Gastrocnemius medialis (tissue), 4 donors: ENCODE data around the gene NIPBL. TPM values are rescaled to one million over a fixed set of nuclear protein-coding genes. Genes with fewer than 3 reads are reported as not detected.

Experiments
- ATAC-seq, 2 donors: fragments of 150-250 bp; one replicate each; pipeline ENCODE4 v1.9.1; 2016
- DNase-seq, 2 donors: peaks; one replicate each; pipeline ENCODE4 v3.0.0-alpha.2; 2019
- H3K27ac ChIP-seq, 4 donors: fragments of 200-600 bp; sonication (generic); 1 replicate in 1 of 4; 2 replicates in 3 of 4; pipeline ENCODE4 v1.5.1; 2016 to 2018; ENCODE audit warnings: mild to moderate bottlenecking in 2 of 4, moderate library complexity in 1 of 4
- H3K27me3 ChIP-seq, 3 donors: fragments of 200-600 bp; sonication (generic) in 2 of 3; 1 replicate in 1 of 3; 2 replicates in 2 of 3; pipeline versions ENCODE4 v1.5.1 to v1.6.0; 2016 to 2019; ENCODE audit warnings: mild to moderate bottlenecking in 1 of 3, moderate library complexity in 1 of 3
- H3K36me3 ChIP-seq, 2 donors: fragments of 200-600 bp; sonication (generic) in 1 of 2; one replicate each; pipeline ENCODE4 v1.5.1; 2017 to 2018
- H3K4me1 ChIP-seq, 2 donors: fragments of 200-600 bp; sonication (generic) in 1 of 2; one replicate each; pipeline ENCODE4 v1.5.1; 2016 to 2017; ENCODE audit warnings: mild to moderate bottlenecking in 2 of 2
- H3K4me3 ChIP-seq, 4 donors: fragments of 200-600 bp; sonication (generic) in 3 of 4; 1 replicate in 1 of 4; 2 replicates in 3 of 4; pipeline ENCODE4 v1.5.1; 2016 to 2019; ENCODE audit warnings: mild to moderate bottlenecking in 2 of 4
- H3K9me3 ChIP-seq, 3 donors: fragments of 200-600 bp; sonication (generic) in 2 of 3; 1 replicate in 1 of 3; 2 replicates in 2 of 3; pipeline ENCODE4 v1.5.1; 2016 to 2019
- POLR2A ChIP-seq, 2 donors: fragments of 450-650 bp; IDR thresholded peaks; one replicate each; pipeline ENCODE4 v1.6.1; 2017; ENCODE audit warnings: antibody characterized with exemption in 2 of 2, mild to moderate bottlenecking in 2 of 2, moderate library complexity in 2 of 2
- in situ Hi-C, 4 donors: fragments of 200-750 bp; cut with MboI; loops; one replicate each; pipeline versions ENCODE4 v1.15.0 to v1.8.0; 2017; ENCODE audit warnings: low sequenced_read_pairs in 4 of 4
- intact Hi-C: fragments of 100-400 bp; cut with DNase I; formaldehyde crosslinking; loops from one replicate; pipeline ENCODE4 v1.15.1; 2023; ENCODE audit warnings: low total_unique reads
- total RNA-seq, 4 donors: library from RNA; depleted of rRNA; stranded (reverse); fragments of >200 nt; gene quantifications; one replicate each; pipeline versions ENCODE4 v1.1.0 to v1.2.3, GENCODE V29; 2016
- TF ChIP-seq, protein P1 (sequence below), 5 experiments: fragments of 450-650 bp in 3 of 5; fragments of 200-600 bp in 2 of 5; sonication (generic) in 2 of 5; IDR thresholded peaks in 4 of 5; conservative IDR thresholded peaks in 1 of 5; 1 replicate in 4 of 5; 2 replicates in 1 of 5; pipeline ENCODE4 v1.5.1; 2016 to 2019; ENCODE audit warnings: antibody characterized with exemption in 5 of 5, mild to moderate bottlenecking in 3 of 5, moderate library complexity in 3 of 5

The NIPBL gene, protein sequence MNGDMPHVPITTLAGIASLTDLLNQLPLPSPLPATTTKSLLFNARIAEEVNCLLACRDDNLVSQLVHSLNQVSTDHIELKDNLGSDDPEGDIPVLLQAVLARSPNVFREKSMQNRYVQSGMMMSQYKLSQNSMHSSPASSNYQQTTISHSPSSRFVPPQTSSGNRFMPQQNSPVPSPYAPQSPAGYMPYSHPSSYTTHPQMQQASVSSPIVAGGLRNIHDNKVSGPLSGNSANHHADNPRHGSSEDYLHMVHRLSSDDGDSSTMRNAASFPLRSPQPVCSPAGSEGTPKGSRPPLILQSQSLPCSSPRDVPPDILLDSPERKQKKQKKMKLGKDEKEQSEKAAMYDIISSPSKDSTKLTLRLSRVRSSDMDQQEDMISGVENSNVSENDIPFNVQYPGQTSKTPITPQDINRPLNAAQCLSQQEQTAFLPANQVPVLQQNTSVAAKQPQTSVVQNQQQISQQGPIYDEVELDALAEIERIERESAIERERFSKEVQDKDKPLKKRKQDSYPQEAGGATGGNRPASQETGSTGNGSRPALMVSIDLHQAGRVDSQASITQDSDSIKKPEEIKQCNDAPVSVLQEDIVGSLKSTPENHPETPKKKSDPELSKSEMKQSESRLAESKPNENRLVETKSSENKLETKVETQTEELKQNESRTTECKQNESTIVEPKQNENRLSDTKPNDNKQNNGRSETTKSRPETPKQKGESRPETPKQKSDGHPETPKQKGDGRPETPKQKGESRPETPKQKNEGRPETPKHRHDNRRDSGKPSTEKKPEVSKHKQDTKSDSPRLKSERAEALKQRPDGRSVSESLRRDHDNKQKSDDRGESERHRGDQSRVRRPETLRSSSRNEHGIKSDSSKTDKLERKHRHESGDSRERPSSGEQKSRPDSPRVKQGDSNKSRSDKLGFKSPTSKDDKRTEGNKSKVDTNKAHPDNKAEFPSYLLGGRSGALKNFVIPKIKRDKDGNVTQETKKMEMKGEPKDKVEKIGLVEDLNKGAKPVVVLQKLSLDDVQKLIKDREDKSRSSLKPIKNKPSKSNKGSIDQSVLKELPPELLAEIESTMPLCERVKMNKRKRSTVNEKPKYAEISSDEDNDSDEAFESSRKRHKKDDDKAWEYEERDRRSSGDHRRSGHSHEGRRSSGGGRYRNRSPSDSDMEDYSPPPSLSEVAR (N-terminal part only)
- total RNA-seq, result 10 to 100 TPM; 15.0 to 49.6 (median 32.7) TPM

- H3K27me3 ChIP-seq, result no peaks in the 10 kb centered on the region
- intact Hi-C loops (loop anchor here (1.0 to 10.0 kb wide), 5 partner anchors 68 to 1288 kb away; no protein-coding TSS in a partner anchor), in situ Hi-C loops (loop anchor here in 2 of 4 donors (10.0 to 25.0 kb wide), 2 partner anchors 68 to 639 kb away; partner anchors contain the start of gene NADK2 (in 1 of the 2))
- H3K36me3 ChIP-seq, result no peaks in the 10 kb centered on the region
- peaks cover 52 to 60% of the 10 kb centered on the region in 2 donors for H3K4me1 ChIP-seq
- DNase-seq (peak; percentile 93), ATAC-seq (peak; percentile 85 to 87)
- H3K9me3 ChIP-seq, result no peaks in the 10 kb centered on the region
- H3K4me3 ChIP-seq, result peak within 1 kb of the TSS; percentile 93 to 99 (median 98)
- peak within 1 kb of the TSS; percentile 91 to 100 (median 100) for H3K27ac ChIP-seq
- TF ChIP-seq, protein P1, sequence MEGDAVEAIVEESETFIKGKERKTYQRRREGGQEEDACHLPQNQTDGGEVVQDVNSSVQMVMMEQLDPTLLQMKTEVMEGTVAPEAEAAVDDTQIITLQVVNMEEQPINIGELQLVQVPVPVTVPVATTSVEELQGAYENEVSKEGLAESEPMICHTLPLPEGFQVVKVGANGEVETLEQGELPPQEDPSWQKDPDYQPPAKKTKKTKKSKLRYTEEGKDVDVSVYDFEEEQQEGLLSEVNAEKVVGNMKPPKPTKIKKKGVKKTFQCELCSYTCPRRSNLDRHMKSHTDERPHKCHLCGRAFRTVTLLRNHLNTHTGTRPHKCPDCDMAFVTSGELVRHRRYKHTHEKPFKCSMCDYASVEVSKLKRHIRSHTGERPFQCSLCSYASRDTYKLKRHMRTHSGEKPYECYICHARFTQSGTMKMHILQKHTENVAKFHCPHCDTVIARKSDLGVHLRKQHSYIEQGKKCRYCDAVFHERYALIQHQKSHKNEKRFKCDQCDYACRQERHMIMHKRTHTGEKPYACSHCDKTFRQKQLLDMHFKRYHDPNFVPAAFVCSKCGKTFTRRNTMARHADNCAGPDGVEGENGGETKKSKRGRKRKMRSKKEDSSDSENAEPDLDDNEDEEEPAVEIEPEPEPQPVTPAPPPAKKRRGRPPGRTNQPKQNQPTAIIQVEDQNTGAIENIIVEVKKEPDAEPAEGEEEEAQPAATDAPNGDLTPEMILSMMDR (IDR thresholded peaks at IDR 0.05 in 4 of 5, conservative IDR thresholded peaks at IDR 0.05 in 1 of 5), result no peak
- peak; percentile 86 to 87 for TF ChIP-seq POLR2A (IDR thresholded peaks at IDR 0.05)
Observed at GRCh38 chr5:36876299-36876964, at the start of gene NIPBL. Gene NIPBL, plus strand, starts transcription at chr5:36876769. Its CDS starts 76,928 bp downstream, at chr5:36953697.

DNA sequence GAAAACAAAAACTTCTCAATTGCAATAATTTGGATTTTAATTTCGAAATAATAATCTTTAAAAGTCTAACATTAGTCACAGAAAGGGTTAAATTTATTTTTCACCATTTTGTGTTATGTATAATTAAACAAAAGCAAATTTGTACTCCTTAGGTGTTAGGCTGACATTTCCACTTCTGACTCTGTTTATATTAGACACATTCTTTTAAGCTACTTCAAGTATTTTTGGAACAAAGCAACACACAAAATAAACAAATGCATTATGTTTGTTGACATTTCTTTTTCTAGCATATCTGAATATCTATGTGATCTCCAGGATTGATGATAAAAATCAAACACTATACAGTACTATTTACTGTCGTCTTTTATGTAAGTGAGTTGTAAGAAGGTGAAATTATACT, 44.3 kb upstream of the NIPBL start:
- no peaks in the 10 kb centered on the region for H3K9me3 ChIP-seq
- no peak for TF ChIP-seq POLR2A (IDR thresholded peaks at IDR 0.05)
- TF ChIP-seq, protein P1 (IDR thresholded peaks at IDR 0.05 in 4 of 5, conservative IDR thresholded peaks at IDR 0.05 in 1 of 5), result no peak
- no peak overlapping the region for H3K4me3 ChIP-seq
- in situ Hi-C loops (no loop called here), intact Hi-C loops (no loop called here)
- DNase-seq, result no peak
- no peak overlapping the region for H3K27ac ChIP-seq
- no peaks in the 10 kb centered on the region for H3K4me1 ChIP-seq
- no peak for ATAC-seq
- no peaks in the 10 kb centered on the region for H3K27me3 ChIP-seq
- no peaks in the 10 kb centered on the region for H3K36me3 ChIP-seq

DNA sequence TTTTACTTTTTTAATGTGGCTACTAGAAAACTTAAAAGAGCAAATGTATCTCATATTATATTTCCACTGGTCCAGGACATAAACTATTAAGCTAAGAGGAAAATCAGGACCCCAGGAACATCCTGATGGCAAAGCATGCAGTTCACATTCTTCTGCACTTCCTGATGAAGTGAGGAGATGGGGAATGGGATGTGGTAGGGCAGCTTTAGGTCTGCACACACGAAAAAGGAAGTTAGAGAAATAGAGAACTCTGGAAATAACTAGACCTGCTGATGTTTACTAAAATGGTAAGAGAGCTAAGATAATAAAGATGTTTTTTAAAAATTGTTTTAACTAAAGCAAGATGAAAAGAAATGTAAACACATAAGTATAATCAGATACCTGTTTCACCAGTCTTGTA, 39.7 kb upstream of the NIPBL start:
- Histone ChIP-seq H3K4me3 (no peak overlapping the region), H3K27ac (no peak overlapping the region), H3K27me3 (no peaks in the 10 kb centered on the region), H3K36me3 (no peaks in the 10 kb centered on the region), H3K4me1 (no peaks in the 10 kb centered on the region), H3K9me3 (no peaks in the 10 kb centered on the region)
- no peak for DNase-seq
- no peak for TF ChIP-seq POLR2A (IDR thresholded peaks at IDR 0.05)
- TF ChIP-seq, protein P1 (IDR thresholded peaks at IDR 0.05 in 4 of 5, conservative IDR thresholded peaks at IDR 0.05 in 1 of 5), result no peak
- intact Hi-C loops, result no loop called here
- ATAC-seq, result no peak
- in situ Hi-C loops, result no loop called here
